Kidney epithelial cell (primary cell): Measurements from ENCODE around the gene TMEM44. TPM values are rescaled to one million over a fixed set of nuclear protein-coding genes. Genes with fewer than 3 reads are reported as not detected.
A peak's percentile ranks its signal among the peaks of the same experiment; 100 is the strongest.

Experiments used
- DNase-seq: peaks from one replicate; pipeline ENCODE4 v3.0.0-alpha.2; 2010; ENCODE audit warnings: low read depth
- H3K27me3 ChIP-seq: 2 replicates; pipeline ENCODE4 v1.6.0; 2011; ENCODE audit warnings: low read length; ENCODE audit not compliant: control insufficient read depth, insufficient read depth
- H3K36me3 ChIP-seq: 2 replicates; pipeline ENCODE4 v1.5.1; 2011; ENCODE audit warnings: low read length; ENCODE audit not compliant: control insufficient read depth, insufficient read depth
- H3K4me3 ChIP-seq: 2 replicates; pipeline ENCODE4 v1.5.1; 2011; ENCODE audit warnings: low read depth, mild to moderate bottlenecking, control low read depth, low read length
- total RNA-seq: library from RNA; depleted of rRNA; stranded (reverse); fragments of >200 nt; gene quantifications from 2 replicates; pipeline ENCODE4 v1.2.3, GENCODE V29; 2015
- TF ChIP-seq, protein P1 (sequence below): IDR thresholded peaks from 2 replicates; pipeline ENCODE4 v1.5.1; 2011; ENCODE audit warnings: mild to moderate bottlenecking, moderate library complexity, low read length, control low read depth, inconsistent platforms; ENCODE audit not compliant: insufficient read depth, poor library complexity, severe bottlenecking

Gene TMEM44
- total RNA-seq, 1 donor from 2014 or later = 16.2 TPM

DNA sequence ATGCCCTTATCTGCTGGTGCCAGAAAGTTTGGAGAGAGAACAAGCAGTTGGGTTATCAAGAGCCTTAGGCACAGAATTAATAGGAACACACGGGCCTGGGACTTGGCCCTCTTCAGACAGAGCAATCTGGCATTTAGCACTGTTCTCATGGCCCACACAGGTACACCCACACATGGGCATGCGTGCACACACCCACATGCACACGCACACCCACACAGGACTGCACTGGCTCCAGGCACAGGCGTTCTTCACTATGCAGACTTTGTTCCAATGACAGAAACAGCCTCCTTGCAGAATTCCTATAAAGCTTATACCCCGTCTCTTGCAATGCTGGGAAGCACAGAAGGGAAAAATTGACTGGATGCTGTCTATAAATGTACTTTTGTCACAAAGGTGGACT lies 36.3 kb downstream of the TMEM44 start:
- no peaks in the 10 kb centered on the region for H3K36me3 ChIP-seq

DNA sequence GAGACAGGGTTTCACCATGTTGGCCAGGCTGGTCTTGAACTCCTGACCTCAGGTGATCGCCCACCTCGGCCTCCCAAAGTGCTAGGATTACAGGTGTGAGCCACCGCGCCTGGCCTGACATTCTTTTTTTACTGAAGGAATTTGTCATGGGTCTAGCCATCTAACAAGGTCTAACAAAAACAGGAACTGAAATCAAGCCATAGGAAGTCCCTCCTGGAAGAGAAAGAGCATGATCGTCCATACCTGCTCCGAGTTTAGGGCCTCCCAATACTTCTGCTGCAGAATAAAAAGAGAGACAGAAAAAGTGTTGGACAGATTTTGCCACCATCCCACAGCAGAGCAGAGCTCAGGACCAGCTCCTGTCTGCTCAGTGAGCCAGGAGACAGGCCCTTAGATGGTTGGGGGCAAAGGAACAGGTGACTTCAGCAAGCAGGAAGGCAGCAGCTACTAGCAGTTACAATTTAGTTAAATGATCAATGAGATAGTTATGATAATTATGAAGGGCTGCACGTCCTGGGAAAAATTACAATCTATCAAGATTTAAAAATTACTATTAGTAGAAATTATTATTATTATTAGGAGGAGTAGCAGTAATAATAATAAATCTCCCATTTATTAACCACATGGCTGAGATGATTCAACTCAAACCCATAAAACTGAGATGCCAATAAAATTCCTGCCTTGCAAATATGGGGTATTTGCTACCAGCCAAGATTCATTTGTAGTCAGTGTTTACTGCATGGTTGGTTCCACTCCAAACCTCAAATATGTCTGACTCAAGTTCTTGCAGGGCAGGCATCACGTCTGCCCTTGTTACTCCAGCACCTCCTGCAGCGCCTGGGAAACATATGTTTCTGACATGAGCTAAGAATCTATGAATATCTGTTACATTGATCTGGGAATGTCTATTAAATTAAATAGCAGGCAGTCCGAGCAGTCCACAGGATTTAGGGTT lies 40.1 kb downstream of the TMEM44 start:
- TF ChIP-seq, protein P1, sequence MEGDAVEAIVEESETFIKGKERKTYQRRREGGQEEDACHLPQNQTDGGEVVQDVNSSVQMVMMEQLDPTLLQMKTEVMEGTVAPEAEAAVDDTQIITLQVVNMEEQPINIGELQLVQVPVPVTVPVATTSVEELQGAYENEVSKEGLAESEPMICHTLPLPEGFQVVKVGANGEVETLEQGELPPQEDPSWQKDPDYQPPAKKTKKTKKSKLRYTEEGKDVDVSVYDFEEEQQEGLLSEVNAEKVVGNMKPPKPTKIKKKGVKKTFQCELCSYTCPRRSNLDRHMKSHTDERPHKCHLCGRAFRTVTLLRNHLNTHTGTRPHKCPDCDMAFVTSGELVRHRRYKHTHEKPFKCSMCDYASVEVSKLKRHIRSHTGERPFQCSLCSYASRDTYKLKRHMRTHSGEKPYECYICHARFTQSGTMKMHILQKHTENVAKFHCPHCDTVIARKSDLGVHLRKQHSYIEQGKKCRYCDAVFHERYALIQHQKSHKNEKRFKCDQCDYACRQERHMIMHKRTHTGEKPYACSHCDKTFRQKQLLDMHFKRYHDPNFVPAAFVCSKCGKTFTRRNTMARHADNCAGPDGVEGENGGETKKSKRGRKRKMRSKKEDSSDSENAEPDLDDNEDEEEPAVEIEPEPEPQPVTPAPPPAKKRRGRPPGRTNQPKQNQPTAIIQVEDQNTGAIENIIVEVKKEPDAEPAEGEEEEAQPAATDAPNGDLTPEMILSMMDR = peak; percentile 30
- H3K36me3 ChIP-seq = no peaks in the 10 kb centered on the region
- DNase-seq = peak; percentile 100
- H3K4me3 ChIP-seq = no peak overlapping the region
- H3K27me3 ChIP-seq = no peaks in the 10 kb centered on the region

More for the DNA sequence above, 36.3 kb downstream of the TMEM44 start:
- Histone ChIP-seq H3K27me3 (no peaks in the 10 kb centered on the region), H3K4me3 (no peak overlapping the region)
- DNase-seq = no peak
- TF ChIP-seq, protein P1 = no peak

DNA sequence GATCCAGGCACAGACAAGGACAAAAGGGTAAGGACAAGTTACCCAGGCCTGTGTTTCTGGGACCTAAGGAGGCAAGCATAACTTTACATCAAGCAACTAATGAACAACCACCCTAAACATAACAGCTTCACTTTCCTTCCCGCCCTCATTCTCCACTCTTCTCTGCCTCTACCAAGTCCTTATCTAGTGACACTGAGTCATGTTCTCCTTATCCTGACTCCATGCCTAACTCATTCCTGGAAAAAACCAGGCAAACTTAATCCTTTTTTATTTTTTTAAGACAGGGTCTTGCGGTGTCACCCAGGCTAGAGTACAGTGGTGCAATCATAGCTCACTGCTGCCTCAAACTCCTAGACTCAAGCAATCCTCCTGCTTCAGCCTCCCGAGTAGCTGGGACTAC lies 44.5 kb downstream of the TMEM44 start:
- DNase-seq = no peak
- TF ChIP-seq, protein P1 = no peak
- Histone ChIP-seq H3K4me3 (no peak overlapping the region), H3K27me3 (no peaks in the 10 kb centered on the region), H3K36me3 (no peaks in the 10 kb centered on the region)

DNA sequence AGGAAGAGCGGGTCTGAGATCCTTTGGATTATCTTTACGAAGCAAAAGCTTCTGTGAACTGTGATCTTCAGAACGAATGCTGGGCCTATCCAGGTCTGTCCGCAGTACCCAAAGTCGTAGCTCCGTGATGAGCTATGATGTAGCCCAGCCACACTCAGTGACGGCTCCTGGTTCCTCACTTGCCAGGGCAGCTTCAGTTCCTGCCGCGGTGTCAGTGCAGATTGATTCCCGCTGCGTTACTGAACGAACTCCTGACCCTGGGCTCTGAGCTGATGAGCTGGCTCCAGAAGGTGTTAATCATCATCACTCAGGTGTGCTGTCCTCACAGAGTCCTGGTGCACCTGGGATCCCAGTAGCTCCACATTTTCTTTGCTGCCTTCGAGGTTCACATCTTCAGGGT lies 45.0 kb downstream of the TMEM44 start:
- TF ChIP-seq, protein P1 = no peak
- no peaks in the 10 kb centered on the region for H3K27me3 ChIP-seq
- no peak overlapping the region for H3K4me3 ChIP-seq
- no peak for DNase-seq
- no peaks in the 10 kb centered on the region for H3K36me3 ChIP-seq

DNA sequence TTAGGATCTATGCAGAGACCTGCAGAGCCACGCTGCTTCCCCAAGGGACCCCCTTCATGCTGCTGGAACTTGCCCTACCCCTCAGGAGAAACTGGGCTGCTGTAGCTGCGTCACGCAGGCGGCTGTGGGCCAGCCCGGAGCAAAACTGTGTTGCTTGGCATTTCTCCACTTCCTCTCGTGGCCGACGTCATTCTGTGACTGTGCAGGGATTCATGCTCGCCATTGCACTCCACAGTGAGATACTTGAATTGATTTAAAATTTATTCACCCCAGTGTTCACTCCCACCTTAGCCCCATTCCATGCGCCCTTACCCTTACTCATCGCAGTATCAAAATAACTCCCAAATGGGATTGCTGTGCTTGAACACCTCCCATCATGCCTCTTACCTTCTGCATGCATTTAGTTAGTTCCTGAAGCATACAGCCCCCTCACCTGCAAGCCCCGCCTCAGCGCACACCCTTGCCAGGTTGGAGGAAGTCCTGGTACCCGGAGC lies 45.7 kb downstream of the TMEM44 start:
- TF ChIP-seq, protein P1 = no peak
- no peak for DNase-seq
- H3K36me3 ChIP-seq = no peaks in the 10 kb centered on the region
- no peaks in the 10 kb centered on the region for H3K27me3 ChIP-seq
- H3K4me3 ChIP-seq = no peak overlapping the region
